Esophagus squamous epithelium (tissue), 5 donors: Measurements from ENCODE around the gene GTF3C1. TPM values are rescaled to one million over a fixed set of nuclear protein-coding genes. Genes with fewer than 3 reads are reported as not detected.

Experiments used
- DNase-seq: peaks from one replicate; lab custom pipeline; 2025; lab: John Stamatoyannopoulos, UW
- H3K27ac ChIP-seq, 4 donors: fragments of 200-600 bp; sonication (generic); one replicate each; pipeline ENCODE4 v1.5.1; 2016 to 2019; ENCODE audit warnings: mild to moderate bottlenecking in 1 of 4
- H3K27me3 ChIP-seq, 4 donors: fragments of 200-600 bp; sonication (generic); 1 replicate in 3 of 4; 2 replicates in 1 of 4; pipeline versions ENCODE4 v1.5.1 to v1.6.0; 2017 to 2021; ENCODE audit warnings: antibody characterized with exemption in 1 of 4
- H3K36me3 ChIP-seq, 3 donors: fragments of 200-600 bp; sonication (generic); one replicate each; pipeline ENCODE4 v1.5.1; 2016 to 2019
- H3K4me1 ChIP-seq, 3 donors: fragments of 200-600 bp; sonication (generic); one replicate each; pipeline ENCODE4 v1.5.1; 2017 to 2019
- H3K4me3 ChIP-seq, 4 donors: fragments of 200-600 bp; sonication (generic); 1 replicate in 3 of 4; 2 replicates in 1 of 4; pipeline ENCODE4 v1.5.1; 2016 to 2019; ENCODE audit warnings: mild to moderate bottlenecking in 2 of 4, moderate library complexity in 1 of 4
- H3K9me3 ChIP-seq, 3 donors: fragments of 200-600 bp; sonication (generic); one replicate each; pipeline ENCODE4 v1.5.1; 2016 to 2019
- CTCF ChIP-seq, 6 experiments: fragments of 450-650 bp in 4 of 6; fragments of 200-600 bp in 2 of 6; sonication (generic) in 2 of 6; IDR thresholded peaks; one replicate each; pipeline ENCODE4 v1.5.1; 2016 to 2019; ENCODE audit warnings: antibody characterized with exemption in 6 of 6, mild to moderate bottlenecking in 4 of 6, moderate library complexity in 4 of 6
- POLR2A ChIP-seq, 4 donors: fragments of 450-650 bp; IDR thresholded peaks; one replicate each; pipeline ENCODE4 v1.6.1; 2017; ENCODE audit warnings: antibody characterized with exemption in 4 of 4, mild to moderate bottlenecking in 4 of 4, moderate library complexity in 3 of 4
- WGBS, 2 donors: methylation state at CpG; one replicate each; pipeline ENCODE4 v1.1.5; 2018; 5-methylcytosine and 5-hydroxymethylcytosine counted together
- intact Hi-C: fragments of 100-400 bp; cut with DNase I; formaldehyde crosslinking; loops from one replicate; pipeline ENCODE4 v1.15.0; 2022
- total RNA-seq, 4 donors: library from RNA; depleted of rRNA; stranded (reverse); fragments of >200 nt; gene quantifications; one replicate each; pipeline ENCODE4 v1.1.0, GENCODE V29; 2016
- donor health status: DM: yes; HTN: yes; CAD: no.

The GTF3C1 gene
- total RNA-seq, 4 donors from 2014 or later, result 76.5 to 171 (median 84.9) TPM

GRCh38 chr16:27508476-27508875, 41.2 kb downstream of the GTF3C1 start:
- intact Hi-C loops, result no loop called here
- TF ChIP-seq POLR2A (IDR thresholded peaks at IDR 0.05) (peak in 1 of 4 donors; percentile 9), CTCF (IDR thresholded peaks at IDR 0.05) (no peak)
- no peak for DNase-seq
- H3K4me3 ChIP-seq, result no peak overlapping the region
- no peak overlapping the region for H3K27ac ChIP-seq
- 90 to 94% methylated on average over 8 to 9 of the region's 9 CpGs for WGBS, 2 donors
- H3K27me3 ChIP-seq, result no peaks in the 10 kb centered on the region
- peaks cover 0 to 33% (median 0%) of the 10 kb centered on the region in 3 donors for H3K4me1 ChIP-seq
- no peaks in the 10 kb centered on the region for H3K9me3 ChIP-seq
- H3K36me3 ChIP-seq, result peaks cover 54 to 100% (median 62%) of the 10 kb centered on the region in 3 donors

- Histone ChIP-seq H3K4me1 (peaks cover 0 to 34% (median 0%) of the 10 kb centered on the region in 3 donors), H3K27me3 (no peaks in the 10 kb centered on the region), H3K4me3 (no peak overlapping the region), H3K36me3 (peaks cover 66 to 100% (median 78%) of the 10 kb centered on the region in 3 donors), H3K9me3 (no peaks in the 10 kb centered on the region), H3K27ac (peak overlapping the region in 1 of 4 donors; percentile 76)
- intact Hi-C loops, result no loop called here
- no peak for DNase-seq
- TF ChIP-seq CTCF (IDR thresholded peaks at IDR 0.05) (no peak), POLR2A (IDR thresholded peaks at IDR 0.05) (no peak)
- WGBS, 2 donors, result 95% methylated on average over 11 to 13 of the region's 17 CpGs
These were observed 42.9 kb downstream of the GTF3C1 start for GRCh38 chr16:27506771-27507170.

- WGBS, 2 donors, result 24 to 62% methylated on average over 7 to 12 of the region's 13 CpGs
- DNase-seq, result no peak
- Histone ChIP-seq H3K9me3 (no peaks in the 10 kb centered on the region), H3K4me3 (no peak overlapping the region), H3K27ac (peak overlapping the region; percentile 40 to 76 (median 62)), H3K4me1 (peaks cover 0 to 34% (median 0%) of the 10 kb centered on the region in 3 donors), H3K36me3 (peaks cover 70 to 100% (median 79%) of the 10 kb centered on the region in 3 donors), H3K27me3 (no peaks in the 10 kb centered on the region)
- TF ChIP-seq CTCF (IDR thresholded peaks at IDR 0.05), result no peak
- TF ChIP-seq POLR2A (IDR thresholded peaks at IDR 0.05), result no peak
- intact Hi-C loops, result no loop called here
These were observed 44.1 kb downstream of the GTF3C1 start for GRCh38 chr16:27505297-27506236.

DNA sequence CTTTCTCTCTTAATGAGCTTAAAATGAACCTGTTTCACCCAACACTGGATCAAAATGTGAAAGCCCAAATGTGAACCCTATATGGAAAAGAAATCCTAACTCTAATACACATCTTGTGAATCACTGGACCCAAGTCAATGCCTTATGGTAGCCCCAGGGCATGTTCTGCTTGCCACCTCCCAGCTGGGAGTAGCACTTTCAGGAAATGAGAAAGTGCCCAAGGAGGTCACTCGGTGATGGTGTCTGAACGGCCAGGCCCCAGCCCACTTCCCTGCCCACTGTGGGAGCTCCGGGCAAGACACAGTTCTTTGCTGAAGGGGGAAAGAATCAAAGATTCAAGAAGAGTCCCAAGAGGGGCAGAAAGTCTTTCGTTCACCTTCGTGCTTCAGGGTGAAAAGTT, 46.1 kb downstream of the GTF3C1 start:
- intact Hi-C loops, result no loop called here
- Histone ChIP-seq H3K27ac (peak overlapping the region in 1 of 4 donors; percentile 61), H3K4me1 (peaks cover 0 to 46% (median 0%) of the 10 kb centered on the region in 3 donors), H3K27me3 (no peaks in the 10 kb centered on the region), H3K9me3 (no peaks in the 10 kb centered on the region), H3K36me3 (peaks cover 76 to 100% (median 82%) of the 10 kb centered on the region in 3 donors), H3K4me3 (no peak overlapping the region)
- WGBS, 2 donors, result 53 to 100% methylated on average over 1 to 5 of the region's 5 CpGs
- DNase-seq, result no peak
- TF ChIP-seq CTCF (IDR thresholded peaks at IDR 0.05) (no peak), POLR2A (IDR thresholded peaks at IDR 0.05) (no peak)

GRCh38 chr16:27500801-27501200, 48.9 kb downstream of the GTF3C1 start:
- Histone ChIP-seq H3K27me3 (no peaks in the 10 kb centered on the region), H3K27ac (no peak overlapping the region), H3K36me3 (peaks cover 75 to 100% (median 84%) of the 10 kb centered on the region in 3 donors), H3K9me3 (no peaks in the 10 kb centered on the region), H3K4me1 (peaks cover 0 to 38% (median 0%) of the 10 kb centered on the region in 3 donors), H3K4me3 (no peak overlapping the region)
- no peak for TF ChIP-seq CTCF (IDR thresholded peaks at IDR 0.05)
- TF ChIP-seq POLR2A (IDR thresholded peaks at IDR 0.05), result no peak
- intact Hi-C loops, result no loop called here
- DNase-seq, result no peak
- WGBS, 2 donors, result 93 to 97% methylated on average over 3 of the region's 3 CpGs
